Progenitor cell of endocrine pancreas (in vitro differentiated cells): ENCODE results near the gene MAD1L1. TPM values are rescaled to one million over a fixed set of nuclear protein-coding genes. Genes with fewer than 3 reads are reported as not detected.

Experiments
- DNase-seq: peaks from one replicate; pipeline ENCODE4 v3.0.0; 2021; ENCODE audit warnings: low spot score; ENCODE audit not compliant: unreplicated experiment
- H3K27ac Mint-ChIP-seq: 2 replicates; pipeline ENCODE4 v1.8.0; 2021; ENCODE audit warnings: mild to moderate bottlenecking, moderate library complexity, mixed read lengths
- H3K27me3 Mint-ChIP-seq: 2 replicates; pipeline ENCODE4 v1.8.0; 2021; ENCODE audit warnings: mixed read lengths
- H3K36me3 Mint-ChIP-seq: 2 replicates; pipeline ENCODE4 v1.8.0; 2022; ENCODE audit warnings: mixed read lengths; ENCODE audit not compliant: insufficient read depth
- H3K4me1 Mint-ChIP-seq: 2 replicates; pipeline ENCODE4 v1.8.0; 2021; ENCODE audit warnings: low read depth, mixed read lengths
- H3K4me3 Mint-ChIP-seq: 2 replicates; pipeline ENCODE4 v1.8.0; 2021; ENCODE audit warnings: low read depth, mild to moderate bottlenecking, moderate library complexity, mixed read lengths
- H3K9me3 Mint-ChIP-seq: 2 replicates; pipeline ENCODE4 v1.8.0; 2021; ENCODE audit warnings: low read depth, mixed read lengths
- total RNA-seq: library from RNA; stranded (reverse); gene quantifications from 2 replicates; pipeline ENCODE4 v1.2.1, GENCODE V29; 2021
- TF ChIP-seq, protein P1 (sequence below): fragments of 200-600 bp; sonication (generic); IDR thresholded peaks from one replicate; pipeline ENCODE4 v1.5.0; 2021; ENCODE audit warnings: antibody characterized with exemption, mild to moderate bottlenecking; ENCODE audit not compliant: unreplicated experiment

The MAD1L1 gene
- total RNA-seq, 1 donor from 2014 or later: 49.8 TPM

DNA sequence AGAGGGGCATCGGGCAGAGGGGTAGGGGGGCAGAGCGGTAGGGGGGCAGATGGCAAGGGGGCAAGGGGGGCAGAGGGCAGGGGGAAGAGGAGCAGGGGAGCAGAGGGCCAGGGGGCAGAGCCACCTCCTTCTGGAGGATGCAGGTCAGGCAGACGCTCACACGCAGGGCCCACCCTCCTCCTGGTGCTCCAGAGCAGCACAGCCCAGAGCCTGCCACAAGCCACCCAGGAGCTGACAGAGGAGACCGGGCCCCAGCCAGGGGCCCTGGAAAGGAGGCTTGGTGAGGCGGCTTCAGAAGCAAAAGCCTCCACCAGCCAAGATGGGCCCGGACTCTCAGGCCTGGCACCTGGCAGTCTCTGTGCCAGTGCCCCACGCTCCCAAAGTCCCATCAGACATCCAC is 13.1 kb downstream of the MAD1L1 start:
- Mint-ChIP-seq H3K9me3 (no peaks in the 10 kb centered on the region), H3K27ac (no peak overlapping the region), H3K27me3 (no peaks in the 10 kb centered on the region), H3K4me1 (no peaks in the 10 kb centered on the region), H3K4me3 (no peak overlapping the region), H3K36me3 (peaks cover 28% of the 10 kb centered on the region)
- TF ChIP-seq, protein P1, sequence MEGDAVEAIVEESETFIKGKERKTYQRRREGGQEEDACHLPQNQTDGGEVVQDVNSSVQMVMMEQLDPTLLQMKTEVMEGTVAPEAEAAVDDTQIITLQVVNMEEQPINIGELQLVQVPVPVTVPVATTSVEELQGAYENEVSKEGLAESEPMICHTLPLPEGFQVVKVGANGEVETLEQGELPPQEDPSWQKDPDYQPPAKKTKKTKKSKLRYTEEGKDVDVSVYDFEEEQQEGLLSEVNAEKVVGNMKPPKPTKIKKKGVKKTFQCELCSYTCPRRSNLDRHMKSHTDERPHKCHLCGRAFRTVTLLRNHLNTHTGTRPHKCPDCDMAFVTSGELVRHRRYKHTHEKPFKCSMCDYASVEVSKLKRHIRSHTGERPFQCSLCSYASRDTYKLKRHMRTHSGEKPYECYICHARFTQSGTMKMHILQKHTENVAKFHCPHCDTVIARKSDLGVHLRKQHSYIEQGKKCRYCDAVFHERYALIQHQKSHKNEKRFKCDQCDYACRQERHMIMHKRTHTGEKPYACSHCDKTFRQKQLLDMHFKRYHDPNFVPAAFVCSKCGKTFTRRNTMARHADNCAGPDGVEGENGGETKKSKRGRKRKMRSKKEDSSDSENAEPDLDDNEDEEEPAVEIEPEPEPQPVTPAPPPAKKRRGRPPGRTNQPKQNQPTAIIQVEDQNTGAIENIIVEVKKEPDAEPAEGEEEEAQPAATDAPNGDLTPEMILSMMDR: no peak
- DNase-seq: no peak

DNA sequence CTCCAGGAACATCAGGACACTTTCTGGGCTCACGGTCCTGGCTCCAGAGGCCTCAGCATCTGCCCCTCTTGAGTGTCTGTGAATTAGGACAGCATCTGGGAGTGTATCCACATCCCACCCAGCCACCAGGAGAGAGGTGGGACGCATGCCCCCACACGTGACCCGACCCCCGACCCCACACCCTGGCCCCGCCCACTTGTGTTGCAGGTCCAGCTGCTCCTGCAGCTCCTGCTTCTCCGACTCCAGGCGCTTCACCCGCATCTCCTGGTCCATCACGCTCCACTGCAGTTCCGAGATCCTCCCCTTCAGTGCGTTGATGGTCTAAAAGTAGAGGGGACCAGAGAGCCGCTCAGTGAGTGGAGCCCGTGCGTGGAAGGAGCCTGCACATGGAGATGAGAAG is 13.6 kb downstream of the MAD1L1 start:
- no peak for DNase-seq
- H3K36me3 Mint-ChIP-seq: peaks cover 27% of the 10 kb centered on the region
- no peaks in the 10 kb centered on the region for H3K27me3 Mint-ChIP-seq
- H3K4me3 Mint-ChIP-seq: no peak overlapping the region
- no peak overlapping the region for H3K27ac Mint-ChIP-seq
- H3K9me3 Mint-ChIP-seq: no peaks in the 10 kb centered on the region
- H3K4me1 Mint-ChIP-seq: no peaks in the 10 kb centered on the region
- TF ChIP-seq, protein P1: no peak

DNA sequence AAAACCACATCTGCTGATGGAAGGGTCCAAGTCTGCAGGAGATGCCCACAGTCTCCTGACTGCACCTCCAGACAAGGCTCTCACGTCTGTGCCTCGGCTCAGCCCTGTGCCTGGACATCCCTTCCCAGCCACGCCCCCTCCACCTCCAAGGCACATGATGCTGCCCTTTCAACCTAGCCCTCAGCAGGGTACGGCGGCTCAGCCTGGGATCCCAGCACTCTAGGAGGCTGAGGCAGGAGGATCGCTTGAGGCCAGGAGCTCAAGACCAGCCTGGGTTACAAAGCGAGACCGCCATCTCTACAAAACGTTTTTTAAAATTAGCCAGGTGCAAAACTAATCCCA is 14.3 kb downstream of the MAD1L1 start:
- Mint-ChIP-seq H3K9me3 (no peaks in the 10 kb centered on the region), H3K4me1 (no peaks in the 10 kb centered on the region), H3K36me3 (peaks cover 28% of the 10 kb centered on the region), H3K27me3 (no peaks in the 10 kb centered on the region), H3K4me3 (no peak overlapping the region), H3K27ac (no peak overlapping the region)
- TF ChIP-seq, protein P1: no peak
- no peak for DNase-seq

DNA sequence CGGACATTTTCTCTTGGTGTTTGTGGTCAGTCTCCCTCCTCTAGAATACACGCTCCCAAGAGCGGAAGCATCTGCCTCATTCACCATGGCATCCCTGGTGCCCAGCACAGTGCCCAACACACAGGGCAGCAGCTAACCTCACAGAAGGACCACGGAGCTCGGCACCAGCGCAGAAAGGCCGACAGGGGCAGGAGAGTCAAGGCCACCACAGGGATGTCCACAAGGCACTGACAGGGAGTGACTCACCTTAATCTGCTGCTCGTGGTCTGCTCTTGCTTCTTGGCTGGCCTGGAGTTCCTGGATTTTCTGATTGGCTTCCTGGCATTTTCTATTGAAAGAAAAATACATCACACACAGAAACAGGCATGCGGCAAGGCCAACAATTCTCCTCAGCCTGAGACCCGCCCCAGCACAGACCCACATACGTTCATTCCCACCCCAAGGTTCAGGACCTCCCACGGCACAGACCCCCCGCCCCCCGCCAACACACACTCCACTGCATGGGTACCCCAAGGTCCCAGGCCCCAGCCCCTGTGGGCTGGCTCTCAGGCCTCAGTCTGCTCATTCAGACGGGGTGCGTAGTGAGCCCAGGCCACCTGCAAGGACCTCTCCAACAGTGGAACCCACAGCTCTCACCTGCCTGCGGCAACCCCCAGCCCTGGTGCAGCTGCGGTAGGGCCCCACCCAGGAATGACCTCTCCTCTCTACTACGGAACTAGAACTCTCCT is 14.9 kb downstream of the MAD1L1 start:
- Mint-ChIP-seq H3K4me3 (no peak overlapping the region), H3K27ac (no peak overlapping the region)

DNA sequence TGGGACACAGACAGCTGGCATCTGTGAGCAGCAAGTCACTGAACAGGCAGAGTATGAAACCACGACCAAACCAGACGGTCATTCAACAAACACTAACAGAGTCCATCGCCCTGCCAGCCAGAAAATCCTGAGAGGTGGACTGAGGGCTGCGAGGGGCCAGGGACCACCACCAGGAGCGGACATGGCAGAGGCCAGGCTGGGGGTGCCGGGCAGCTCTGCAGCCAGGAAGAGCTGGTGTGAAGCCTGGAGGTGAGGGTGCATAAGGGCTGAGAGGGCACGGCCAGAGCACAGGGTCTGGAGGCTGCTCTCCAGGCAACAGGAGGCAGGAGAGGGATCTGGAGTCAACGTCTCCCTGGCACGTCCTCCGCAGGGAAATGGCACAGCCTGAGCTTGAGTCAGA is 15.5 kb downstream of the MAD1L1 start:
- no peak overlapping the region for H3K4me3 Mint-ChIP-seq
- no peaks in the 10 kb centered on the region for H3K9me3 Mint-ChIP-seq
- no peaks in the 10 kb centered on the region for H3K4me1 Mint-ChIP-seq
- H3K27ac Mint-ChIP-seq: no peak overlapping the region
- H3K36me3 Mint-ChIP-seq: peaks cover 32% of the 10 kb centered on the region
- DNase-seq: no peak
- H3K27me3 Mint-ChIP-seq: no peaks in the 10 kb centered on the region
- TF ChIP-seq, protein P1: no peak

More for the DNA sequence above, 14.9 kb downstream of the MAD1L1 start:
- H3K4me1 Mint-ChIP-seq: no peaks in the 10 kb centered on the region
- no peaks in the 10 kb centered on the region for H3K27me3 Mint-ChIP-seq
- TF ChIP-seq, protein P1: no peak
- H3K9me3 Mint-ChIP-seq: no peaks in the 10 kb centered on the region
- H3K36me3 Mint-ChIP-seq: peaks cover 29% of the 10 kb centered on the region
- no peak for DNase-seq
